Gastrocnemius medialis (tissue), 4 donors: Measurements from ENCODE around the gene NCSTN. TPM values are rescaled to one million over a fixed set of nuclear protein-coding genes. Genes with fewer than 3 reads are reported as not detected.

Source experiments
- ATAC-seq, 2 donors: fragments of 150-250 bp; one replicate each; pipeline ENCODE4 v1.9.1; 2016
- DNase-seq, 2 donors: peaks; one replicate each; pipeline ENCODE4 v3.0.0-alpha.2; 2019
- H3K27ac ChIP-seq, 4 donors: fragments of 200-600 bp; sonication (generic); 1 replicate in 1 of 4; 2 replicates in 3 of 4; pipeline ENCODE4 v1.5.1; 2016 to 2018; ENCODE audit warnings: mild to moderate bottlenecking in 2 of 4, moderate library complexity in 1 of 4
- H3K27me3 ChIP-seq, 3 donors: fragments of 200-600 bp; sonication (generic) in 2 of 3; 1 replicate in 1 of 3; 2 replicates in 2 of 3; pipeline versions ENCODE4 v1.5.1 to v1.6.0; 2016 to 2019; ENCODE audit warnings: mild to moderate bottlenecking in 1 of 3, moderate library complexity in 1 of 3
- H3K36me3 ChIP-seq, 2 donors: fragments of 200-600 bp; sonication (generic) in 1 of 2; one replicate each; pipeline ENCODE4 v1.5.1; 2017 to 2018
- H3K4me1 ChIP-seq, 2 donors: fragments of 200-600 bp; sonication (generic) in 1 of 2; one replicate each; pipeline ENCODE4 v1.5.1; 2016 to 2017; ENCODE audit warnings: mild to moderate bottlenecking in 2 of 2
- H3K4me3 ChIP-seq, 4 donors: fragments of 200-600 bp; sonication (generic) in 3 of 4; 1 replicate in 1 of 4; 2 replicates in 3 of 4; pipeline ENCODE4 v1.5.1; 2016 to 2019; ENCODE audit warnings: mild to moderate bottlenecking in 2 of 4
- H3K9me3 ChIP-seq, 3 donors: fragments of 200-600 bp; sonication (generic) in 2 of 3; 1 replicate in 1 of 3; 2 replicates in 2 of 3; pipeline ENCODE4 v1.5.1; 2016 to 2019
- POLR2A ChIP-seq, 2 donors: fragments of 450-650 bp; IDR thresholded peaks; one replicate each; pipeline ENCODE4 v1.6.1; 2017; ENCODE audit warnings: antibody characterized with exemption in 2 of 2, mild to moderate bottlenecking in 2 of 2, moderate library complexity in 2 of 2
- in situ Hi-C, 4 donors: fragments of 200-750 bp; cut with MboI; loops; one replicate each; pipeline versions ENCODE4 v1.15.0 to v1.8.0; 2017; ENCODE audit warnings: low sequenced_read_pairs in 4 of 4
- intact Hi-C: fragments of 100-400 bp; cut with DNase I; formaldehyde crosslinking; loops from one replicate; pipeline ENCODE4 v1.15.1; 2023; ENCODE audit warnings: low total_unique reads
- total RNA-seq, 4 donors: library from RNA; depleted of rRNA; stranded (reverse); fragments of >200 nt; gene quantifications; one replicate each; pipeline versions ENCODE4 v1.1.0 to v1.2.3, GENCODE V29; 2016
- TF ChIP-seq, protein P1 (sequence below), 5 experiments: fragments of 450-650 bp in 3 of 5; fragments of 200-600 bp in 2 of 5; sonication (generic) in 2 of 5; IDR thresholded peaks in 4 of 5; conservative IDR thresholded peaks in 1 of 5; 1 replicate in 4 of 5; 2 replicates in 1 of 5; pipeline ENCODE4 v1.5.1; 2016 to 2019; ENCODE audit warnings: antibody characterized with exemption in 5 of 5, mild to moderate bottlenecking in 3 of 5, moderate library complexity in 3 of 5

NCSTN gene
- total RNA-seq, 4 donors from 2014 or later = 29.2 to 59.3 (median 33.2) TPM

DNA sequence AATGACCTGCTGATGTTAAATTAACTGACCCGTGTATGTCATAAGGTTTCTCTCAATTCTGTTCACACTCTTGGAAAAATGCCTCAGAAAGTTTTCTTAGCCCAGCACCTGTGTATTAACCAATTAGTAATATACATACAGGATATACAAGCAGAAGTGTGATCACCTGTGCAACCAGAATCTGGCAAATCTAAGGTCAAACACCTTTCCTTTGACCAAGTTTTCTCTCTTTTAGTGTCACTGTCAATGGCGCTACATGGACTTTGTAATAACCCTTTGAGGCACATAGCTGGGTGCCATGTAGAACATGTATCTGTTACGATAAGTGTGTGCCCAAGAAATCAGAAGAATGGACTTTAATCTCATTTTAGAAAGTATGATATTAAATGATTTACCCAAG lies 1.1 kb downstream of the NCSTN start:
- Histone ChIP-seq H3K36me3 (peaks cover 0 to 42% of the 10 kb centered on the region in 2 donors), H3K9me3 (no peaks in the 10 kb centered on the region), H3K27me3 (no peaks in the 10 kb centered on the region), H3K27ac (peak overlapping the region; percentile 89 to 96 (median 96)), H3K4me1 (peaks cover 30 to 39% of the 10 kb centered on the region in 2 donors), H3K4me3 (peak overlapping the region; percentile 77 to 96 (median 86))
- intact Hi-C loops (loop anchor here (5.0 to 10.0 kb wide), 6 partner anchors 33 to 968 kb away; partner anchors contain the start of genes CASQ1, IGSF8, PIGM and SDHC), in situ Hi-C loops (loop anchor here in 1 of 4 donors (25.0 kb wide), 1 partner anchor 1418 kb away; the partner anchor contains the start of gene ATF6)
- DNase-seq = no peak
- ATAC-seq = no peak
- TF ChIP-seq, protein P1, sequence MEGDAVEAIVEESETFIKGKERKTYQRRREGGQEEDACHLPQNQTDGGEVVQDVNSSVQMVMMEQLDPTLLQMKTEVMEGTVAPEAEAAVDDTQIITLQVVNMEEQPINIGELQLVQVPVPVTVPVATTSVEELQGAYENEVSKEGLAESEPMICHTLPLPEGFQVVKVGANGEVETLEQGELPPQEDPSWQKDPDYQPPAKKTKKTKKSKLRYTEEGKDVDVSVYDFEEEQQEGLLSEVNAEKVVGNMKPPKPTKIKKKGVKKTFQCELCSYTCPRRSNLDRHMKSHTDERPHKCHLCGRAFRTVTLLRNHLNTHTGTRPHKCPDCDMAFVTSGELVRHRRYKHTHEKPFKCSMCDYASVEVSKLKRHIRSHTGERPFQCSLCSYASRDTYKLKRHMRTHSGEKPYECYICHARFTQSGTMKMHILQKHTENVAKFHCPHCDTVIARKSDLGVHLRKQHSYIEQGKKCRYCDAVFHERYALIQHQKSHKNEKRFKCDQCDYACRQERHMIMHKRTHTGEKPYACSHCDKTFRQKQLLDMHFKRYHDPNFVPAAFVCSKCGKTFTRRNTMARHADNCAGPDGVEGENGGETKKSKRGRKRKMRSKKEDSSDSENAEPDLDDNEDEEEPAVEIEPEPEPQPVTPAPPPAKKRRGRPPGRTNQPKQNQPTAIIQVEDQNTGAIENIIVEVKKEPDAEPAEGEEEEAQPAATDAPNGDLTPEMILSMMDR (IDR thresholded peaks at IDR 0.05 in 4 of 5, conservative IDR thresholded peaks at IDR 0.05 in 1 of 5) = no peak
- no peak for TF ChIP-seq POLR2A (IDR thresholded peaks at IDR 0.05)

DNA sequence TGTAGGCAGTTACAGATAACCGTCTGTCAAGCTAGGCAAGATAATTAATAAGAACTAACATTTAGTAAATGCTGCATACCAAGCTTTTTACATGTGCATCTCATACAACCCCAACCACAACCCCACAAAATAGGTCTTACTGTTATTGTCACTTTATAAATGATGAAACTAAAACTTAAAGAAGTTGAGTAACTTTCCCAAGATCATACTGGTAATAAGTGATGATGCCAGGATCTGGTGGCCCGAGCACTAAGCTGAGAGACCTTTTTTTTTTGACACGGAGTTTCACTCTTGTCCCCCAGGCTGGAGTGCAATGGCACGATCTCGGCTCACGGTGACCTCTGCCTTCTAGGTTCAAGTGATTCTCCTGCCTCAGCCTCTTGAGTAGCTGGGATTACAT lies 1.8 kb downstream of the NCSTN start:
- Histone ChIP-seq H3K27ac (no peak overlapping the region), H3K36me3 (peaks cover 0 to 42% of the 10 kb centered on the region in 2 donors), H3K27me3 (no peaks in the 10 kb centered on the region), H3K4me3 (no peak overlapping the region), H3K4me1 (peaks cover 37 to 39% of the 10 kb centered on the region in 2 donors), H3K9me3 (no peaks in the 10 kb centered on the region)
- DNase-seq = no peak
- TF ChIP-seq, protein P1 (IDR thresholded peaks at IDR 0.05 in 4 of 5, conservative IDR thresholded peaks at IDR 0.05 in 1 of 5) = no peak
- no peak for TF ChIP-seq POLR2A (IDR thresholded peaks at IDR 0.05)
- no peak for ATAC-seq
- in situ Hi-C loops = loop anchor here in 1 of 4 donors (25.0 kb wide), 1 partner anchor 1417 kb away; the partner anchor contains the start of gene ATF6
- intact Hi-C loops = loop anchor here (5.0 to 10.0 kb wide), 6 partner anchors 32 to 967 kb away; partner anchors contain the start of genes CASQ1, IGSF8, PIGM and SDHC

DNA sequence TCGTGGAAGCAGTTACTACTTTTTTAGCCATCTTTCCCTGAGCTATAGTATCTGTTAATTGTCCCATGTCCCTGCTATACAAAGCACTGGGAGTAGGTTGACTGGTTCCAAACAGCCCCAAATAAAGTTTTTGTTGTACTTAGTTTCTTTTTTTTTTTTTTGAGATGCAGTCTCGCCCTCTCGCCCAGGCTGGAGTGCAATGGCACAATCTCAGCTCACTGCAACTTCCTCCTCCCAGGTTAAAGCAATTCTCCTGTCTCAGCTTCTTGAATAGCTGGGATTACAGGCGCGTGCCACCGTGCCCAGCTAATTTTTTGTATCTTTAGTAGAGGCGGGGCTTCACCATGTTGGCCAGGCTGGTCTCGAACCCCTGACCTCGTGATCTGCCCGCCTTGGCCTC lies 3.3 kb downstream of the NCSTN start:
- no peak for DNase-seq
- H3K27ac ChIP-seq = no peak overlapping the region
- in situ Hi-C loops = loop anchor here in 1 of 4 donors (25.0 kb wide), 1 partner anchor 1416 kb away; the partner anchor contains the start of gene ATF6
- intact Hi-C loops = loop anchor here (10.0 kb wide), 1 partner anchor 808 kb away; the partner anchor contains the start of genes UFC1 and USP21
- H3K27me3 ChIP-seq = no peaks in the 10 kb centered on the region
- TF ChIP-seq, protein P1 (IDR thresholded peaks at IDR 0.05 in 4 of 5, conservative IDR thresholded peaks at IDR 0.05 in 1 of 5) = no peak
- TF ChIP-seq POLR2A (IDR thresholded peaks at IDR 0.05) = no peak
- peaks cover 29 to 37% of the 10 kb centered on the region in 2 donors for H3K4me1 ChIP-seq
- H3K36me3 ChIP-seq = peaks cover 0 to 55% of the 10 kb centered on the region in 2 donors
- ATAC-seq = no peak
- H3K9me3 ChIP-seq = no peaks in the 10 kb centered on the region
- no peak overlapping the region for H3K4me3 ChIP-seq

DNA sequence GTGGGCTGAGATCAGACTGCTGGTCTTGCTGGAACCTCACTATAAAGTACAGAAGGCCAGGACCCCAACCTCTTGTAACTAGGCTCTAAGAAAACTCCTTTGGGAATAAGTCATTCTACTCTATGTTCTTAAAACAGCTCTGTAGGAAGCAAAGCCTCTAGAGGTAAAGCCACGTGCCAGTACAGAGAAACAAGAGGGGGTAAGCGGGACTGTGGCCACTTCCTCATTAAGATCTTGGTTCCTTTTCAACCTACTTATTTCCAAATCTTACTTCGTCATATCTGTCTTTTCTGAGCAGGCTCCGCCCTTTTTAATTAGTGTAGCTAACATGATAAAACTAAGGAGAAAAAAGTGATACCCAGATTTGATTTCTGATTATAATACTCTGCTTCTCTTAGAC lies 3.8 kb downstream of the NCSTN start:
- TF ChIP-seq POLR2A (IDR thresholded peaks at IDR 0.05) = no peak
- TF ChIP-seq, protein P1 (IDR thresholded peaks at IDR 0.05 in 4 of 5, conservative IDR thresholded peaks at IDR 0.05 in 1 of 5) = no peak
- Histone ChIP-seq H3K4me1 (peaks cover 29 to 37% of the 10 kb centered on the region in 2 donors), H3K36me3 (peaks cover 0 to 58% of the 10 kb centered on the region in 2 donors), H3K9me3 (no peaks in the 10 kb centered on the region), H3K27me3 (no peaks in the 10 kb centered on the region), H3K4me3 (no peak overlapping the region), H3K27ac (no peak overlapping the region)
- in situ Hi-C loops (loop anchor here in 1 of 4 donors (25.0 kb wide), 1 partner anchor 1415 kb away; the partner anchor contains the start of gene ATF6), intact Hi-C loops (loop anchor here (10.0 kb wide), 1 partner anchor 808 kb away; the partner anchor contains the start of genes UFC1 and USP21)
- DNase-seq (no peak), ATAC-seq (no peak)
